GM13977 (cell line): Measurements from ENCODE around the gene KIF5A.

Source experiments
- DNase-seq: peaks from one replicate; pipeline ENCODE4 v3.0.0; 2012; ENCODE audit warnings: low spot score
- in situ Hi-C: fragments of 300-500 bp; cut with MboI; formaldehyde crosslinking; loops from one replicate; pipeline ENCODE4 v1.12.0; 2022; ENCODE audit warnings: low sequenced_read_pairs, low pct_unique_long_range_greater_than_20kb, mixed read lengths, inconsistent platforms; ENCODE audit not compliant: unreplicated experiment
- TF ChIP-seq, protein P1 (sequence below): IDR thresholded peaks from 2 replicates; pipeline ENCODE4 v1.5.1; 2012; ENCODE audit warnings: mild to moderate bottlenecking, control low read depth; ENCODE audit not compliant: insufficient read depth; ENCODE audit errors: extremely low read depth, missing control alignments

The KIF5A gene

DNA sequence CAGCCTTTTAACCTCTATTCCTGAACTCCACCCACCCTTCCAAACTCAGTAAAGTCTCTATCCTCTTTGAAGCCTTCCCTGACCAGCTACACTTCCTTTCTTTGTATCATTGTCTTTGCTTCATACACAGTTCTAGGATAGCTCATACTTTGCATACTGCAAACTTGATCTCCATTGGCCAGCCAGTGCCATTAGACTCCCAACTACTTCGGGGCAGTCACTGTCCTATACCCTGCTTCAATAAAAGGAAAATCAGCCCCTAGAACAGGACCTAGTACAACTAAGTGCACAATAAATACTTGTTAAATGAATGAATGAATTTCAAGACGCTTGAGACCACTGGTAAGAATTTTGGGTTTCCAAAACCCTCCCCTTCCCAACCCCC is 40.6 kb downstream of the KIF5A start:
- TF ChIP-seq, protein P1, sequence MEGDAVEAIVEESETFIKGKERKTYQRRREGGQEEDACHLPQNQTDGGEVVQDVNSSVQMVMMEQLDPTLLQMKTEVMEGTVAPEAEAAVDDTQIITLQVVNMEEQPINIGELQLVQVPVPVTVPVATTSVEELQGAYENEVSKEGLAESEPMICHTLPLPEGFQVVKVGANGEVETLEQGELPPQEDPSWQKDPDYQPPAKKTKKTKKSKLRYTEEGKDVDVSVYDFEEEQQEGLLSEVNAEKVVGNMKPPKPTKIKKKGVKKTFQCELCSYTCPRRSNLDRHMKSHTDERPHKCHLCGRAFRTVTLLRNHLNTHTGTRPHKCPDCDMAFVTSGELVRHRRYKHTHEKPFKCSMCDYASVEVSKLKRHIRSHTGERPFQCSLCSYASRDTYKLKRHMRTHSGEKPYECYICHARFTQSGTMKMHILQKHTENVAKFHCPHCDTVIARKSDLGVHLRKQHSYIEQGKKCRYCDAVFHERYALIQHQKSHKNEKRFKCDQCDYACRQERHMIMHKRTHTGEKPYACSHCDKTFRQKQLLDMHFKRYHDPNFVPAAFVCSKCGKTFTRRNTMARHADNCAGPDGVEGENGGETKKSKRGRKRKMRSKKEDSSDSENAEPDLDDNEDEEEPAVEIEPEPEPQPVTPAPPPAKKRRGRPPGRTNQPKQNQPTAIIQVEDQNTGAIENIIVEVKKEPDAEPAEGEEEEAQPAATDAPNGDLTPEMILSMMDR = no peak
- in situ Hi-C loops = no loop called here
- DNase-seq = no peak

DNA sequence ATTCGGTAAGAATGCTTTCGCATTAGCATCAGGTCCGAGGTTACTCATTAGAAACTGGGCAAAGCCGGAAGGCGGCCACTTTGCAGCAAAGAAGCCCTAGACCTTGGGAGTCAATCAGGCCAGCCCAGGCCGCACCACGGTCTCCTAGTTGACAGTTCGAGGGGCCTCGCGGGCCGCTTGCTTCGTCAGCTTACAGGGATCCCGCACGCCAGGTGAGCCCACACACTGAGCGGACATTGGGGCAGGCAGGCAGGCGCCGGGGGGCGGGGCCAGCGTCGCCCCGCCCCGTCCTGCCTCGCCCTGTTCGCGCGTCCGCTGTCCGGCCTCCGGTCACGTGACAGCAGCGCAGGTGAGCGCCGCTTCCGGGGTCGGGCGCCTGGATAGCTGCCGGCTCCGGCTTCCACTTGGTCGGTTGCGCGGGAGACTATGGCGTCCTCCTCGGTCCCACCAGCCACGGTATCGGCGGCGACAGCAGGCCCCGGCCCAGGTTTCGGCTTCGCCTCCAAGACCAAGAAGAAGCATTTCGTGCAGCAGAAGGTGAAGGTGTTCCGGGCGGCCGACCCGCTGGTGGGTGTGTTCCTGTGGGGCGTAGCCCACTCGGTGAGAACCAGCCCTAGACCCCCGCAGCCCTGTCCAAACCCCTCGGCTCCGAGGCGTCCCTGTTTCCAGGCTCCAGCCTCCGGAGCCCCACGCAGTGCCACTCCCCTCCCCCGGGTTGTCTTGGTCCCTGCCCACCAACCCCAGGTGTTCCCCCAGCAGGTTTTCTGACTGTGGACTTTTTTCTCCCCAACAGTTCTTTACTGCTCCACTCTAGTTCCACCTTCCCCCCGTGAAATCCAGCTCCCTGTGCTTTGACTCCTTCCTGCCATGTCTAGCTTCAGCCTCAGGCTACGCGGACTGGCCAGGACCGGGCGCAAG is 41.3 kb downstream of the KIF5A start, which contains the start of gene PIP4K2C:
PIP4K2C (plus strand) TSS at position 329 of the 918 bp plus-strand sequence; CDS start at position 427, 98 bp downstream.
- TF ChIP-seq, protein P1 = no peak
- DNase-seq = peak; percentile 95
- in situ Hi-C loops = no loop called here

DNA sequence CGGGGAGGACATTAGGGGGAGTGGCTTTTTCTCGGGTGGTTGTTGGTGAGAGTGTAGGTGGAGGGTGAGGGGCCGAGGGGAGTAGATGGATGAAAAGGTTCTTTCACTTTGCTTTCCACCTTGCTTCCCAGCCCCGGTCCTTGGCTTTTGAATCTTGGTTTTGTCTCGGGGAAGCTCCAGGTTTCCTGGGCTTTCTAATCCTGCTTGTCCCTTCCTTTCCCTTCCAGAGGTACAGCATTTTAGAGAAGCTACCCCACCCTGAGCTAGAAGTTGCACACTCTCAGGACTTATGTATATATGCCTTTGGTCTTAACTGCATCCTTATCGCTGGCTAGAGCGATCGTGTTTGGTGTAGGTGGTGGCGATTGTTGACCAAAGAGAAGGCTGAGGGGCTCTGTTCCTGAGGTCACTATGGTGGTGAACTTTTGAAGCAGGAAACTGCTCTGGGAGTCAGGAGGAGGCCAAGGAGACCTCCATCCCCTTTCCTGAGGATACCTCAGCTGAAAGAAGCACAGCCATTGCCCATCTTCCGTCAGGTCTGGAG is 42.0 kb downstream of the KIF5A start:
- DNase-seq = no peak
- TF ChIP-seq, protein P1 = no peak
- in situ Hi-C loops = no loop called here

DNA sequence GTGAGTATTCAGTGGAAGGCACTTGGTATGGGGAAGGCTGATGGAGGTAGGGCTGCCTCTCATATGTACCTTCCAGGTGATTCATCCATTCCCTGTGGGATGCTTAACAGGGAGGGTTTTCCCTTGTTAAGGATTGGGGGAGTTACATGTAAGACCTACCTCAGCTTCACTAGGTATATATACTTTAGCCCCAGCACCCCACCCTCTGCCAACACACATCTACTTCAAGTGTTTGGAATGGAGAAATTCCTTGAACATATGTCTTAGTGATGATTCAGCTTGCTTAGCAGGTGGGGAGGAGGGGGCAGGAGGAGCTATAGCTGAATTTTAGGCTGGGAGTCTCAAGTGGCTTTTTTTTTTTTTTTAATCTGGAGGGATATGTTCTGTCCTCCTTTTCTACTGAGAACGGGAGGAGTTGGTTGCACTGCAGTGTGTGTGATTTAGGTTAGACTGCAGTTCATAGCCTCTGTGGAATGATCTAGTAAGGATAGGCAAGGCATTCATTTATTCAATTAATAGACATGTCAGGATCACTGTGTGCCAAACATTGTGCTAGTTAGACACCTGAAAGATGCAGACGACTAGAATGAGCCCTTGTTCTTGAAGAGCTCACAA is 42.8 kb downstream of the KIF5A start:
- TF ChIP-seq, protein P1 = no peak
- in situ Hi-C loops = no loop called here
- DNase-seq = no peak

DNA sequence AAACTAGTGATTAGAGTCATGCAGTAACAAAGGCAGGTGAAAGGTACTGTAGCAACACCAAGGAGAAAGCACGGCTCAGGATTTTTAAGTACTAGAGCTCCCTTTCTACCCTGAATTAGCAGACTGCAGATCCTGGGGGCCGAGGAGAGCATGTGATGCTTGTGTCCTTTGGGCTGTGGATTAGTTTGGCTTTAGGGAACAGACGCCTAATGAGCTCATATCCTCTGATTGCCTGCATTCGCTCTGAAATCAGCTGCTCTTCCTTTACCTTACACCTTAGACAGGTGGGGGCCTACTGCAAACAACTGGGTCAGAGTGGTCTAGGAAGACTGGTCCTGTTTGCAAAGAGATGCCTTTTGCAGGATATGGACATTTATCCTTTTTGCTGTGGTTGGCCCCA is 43.3 kb downstream of the KIF5A start:
- no peak for DNase-seq
- TF ChIP-seq, protein P1 = no peak
- in situ Hi-C loops = no loop called here

DNA sequence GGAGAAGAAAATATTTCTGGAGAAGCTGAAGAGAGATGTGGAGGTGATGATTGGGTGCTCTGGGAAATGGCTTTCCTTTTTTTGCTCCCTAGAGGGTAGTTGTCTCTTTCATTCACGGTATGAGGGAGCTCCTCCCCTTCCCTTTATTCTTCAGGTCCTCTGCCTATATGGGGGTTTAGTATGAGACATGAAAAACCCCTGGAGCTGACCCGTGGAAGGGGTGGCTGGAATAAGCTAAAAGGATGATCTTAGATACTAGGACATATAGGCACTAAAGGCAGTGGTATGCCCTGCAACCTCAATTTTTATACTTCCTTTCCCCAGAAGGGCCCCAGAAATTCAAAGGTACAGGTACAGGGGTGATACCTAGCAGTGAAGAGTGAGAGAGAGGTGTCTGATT is 50.6 kb downstream of the KIF5A start:
- DNase-seq = no peak
- TF ChIP-seq, protein P1 = no peak
- in situ Hi-C loops = no loop called here
